ENCODE data around the gene KDELR1.
"Not testable (repeated sequence)": the region's sequence is repeated elsewhere in the genome, so short reads cannot be mapped to it uniquely, and the experiment has no call there.

Gene KDELR1

GRCh38 chr19:48372904-48373303 lies 18.4 kb downstream of the KDELR1 start:
- DNase-seq (ENCODE audit: low read depth), result peak; percentile 55
- TF ChIP-seq CTCF (IDR thresholded peaks at IDR 0.05; ENCODE audit: insufficient read depth, low read depth, low read length, missing control alignments), result no peak
- no peak overlapping the region for H3K4me3 ChIP-seq (ENCODE audit: low read length)

DNA sequence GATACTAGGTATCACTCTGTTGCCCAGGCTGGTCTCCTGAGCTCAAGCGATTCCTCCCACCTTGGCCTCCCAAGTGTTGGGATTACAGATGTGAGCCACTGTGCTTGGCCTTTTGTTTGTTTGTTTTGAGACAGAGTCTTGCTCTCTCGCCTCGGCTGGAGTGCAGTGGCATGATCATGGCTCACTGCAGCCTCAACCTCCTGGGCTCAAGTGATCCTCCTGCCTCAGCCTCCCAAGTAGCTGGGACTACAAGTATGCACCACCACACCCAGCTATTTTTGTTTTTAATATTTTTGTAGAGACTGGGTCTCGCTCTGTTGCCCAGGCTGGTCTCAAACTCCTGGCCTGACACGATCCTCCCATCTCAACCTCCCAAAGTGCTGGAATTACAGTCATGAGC lies 19.6 kb downstream of the KDELR1 start:
- H3K4me3 ChIP-seq (ENCODE audit: low read length); DNase-seq (ENCODE audit: low read depth): not testable (repeated sequence)

- DNase-seq (ENCODE audit: low read depth), result no peak
- TF ChIP-seq CTCF (IDR thresholded peaks at IDR 0.05; ENCODE audit: insufficient read depth, low read depth, low read length, missing control alignments), result no peak
- no peak overlapping the region for H3K4me3 ChIP-seq (ENCODE audit: low read length)
Observed at GRCh38 chr19:48371367-48371766, 20.0 kb downstream of the KDELR1 start.

DNA sequence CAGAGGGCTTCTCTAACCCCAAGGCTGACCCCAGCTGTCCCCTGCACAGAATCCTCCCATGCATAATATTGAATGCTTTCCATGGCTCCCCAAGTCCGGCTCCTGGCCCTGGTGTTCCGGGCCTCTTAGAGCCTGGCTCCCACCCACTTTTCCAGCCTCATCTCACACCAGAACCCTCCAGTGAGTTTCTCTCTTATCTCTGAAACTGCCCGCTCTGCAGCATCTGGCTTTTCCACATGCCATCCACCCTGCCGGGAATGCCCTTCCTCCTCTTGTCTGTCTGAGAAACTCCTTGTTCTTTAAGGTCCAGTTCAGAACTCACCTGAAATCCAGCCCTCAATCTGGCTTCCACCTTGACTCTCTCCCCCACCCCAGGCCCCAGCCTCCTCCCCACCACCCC lies 20.4 kb downstream of the KDELR1 start:
- no peak for TF ChIP-seq CTCF (IDR thresholded peaks at IDR 0.05; ENCODE audit: insufficient read depth, low read depth, low read length, missing control alignments)
- DNase-seq (ENCODE audit: low read depth), result no peak
- H3K4me3 ChIP-seq (ENCODE audit: low read length), result no peak overlapping the region

DNA sequence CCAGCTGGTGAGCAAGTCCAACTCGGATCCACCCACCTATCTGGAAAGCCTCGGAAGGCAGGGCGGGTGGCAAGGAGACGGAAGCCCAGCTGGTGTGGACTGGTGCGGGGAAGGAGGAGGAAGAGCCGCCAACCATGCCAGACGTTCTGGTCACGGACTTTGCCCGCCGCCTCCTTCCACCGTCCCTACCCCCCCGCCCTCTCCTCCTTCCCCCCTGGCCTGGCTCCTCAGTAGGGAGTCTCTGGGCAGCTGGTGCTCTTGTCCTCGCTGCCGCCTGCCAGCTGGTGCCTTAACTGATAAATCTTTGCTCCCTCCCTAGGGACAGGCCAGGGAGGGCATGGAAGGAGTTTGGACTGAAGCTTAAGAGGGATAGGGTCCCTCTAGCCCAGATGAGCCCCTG lies 22.4 kb downstream of the KDELR1 start:
- TF ChIP-seq CTCF (IDR thresholded peaks at IDR 0.05; ENCODE audit: insufficient read depth, low read depth, low read length, missing control alignments), result no peak
- DNase-seq (ENCODE audit: low read depth), result no peak
- no peak overlapping the region for H3K4me3 ChIP-seq (ENCODE audit: low read length)

DNA sequence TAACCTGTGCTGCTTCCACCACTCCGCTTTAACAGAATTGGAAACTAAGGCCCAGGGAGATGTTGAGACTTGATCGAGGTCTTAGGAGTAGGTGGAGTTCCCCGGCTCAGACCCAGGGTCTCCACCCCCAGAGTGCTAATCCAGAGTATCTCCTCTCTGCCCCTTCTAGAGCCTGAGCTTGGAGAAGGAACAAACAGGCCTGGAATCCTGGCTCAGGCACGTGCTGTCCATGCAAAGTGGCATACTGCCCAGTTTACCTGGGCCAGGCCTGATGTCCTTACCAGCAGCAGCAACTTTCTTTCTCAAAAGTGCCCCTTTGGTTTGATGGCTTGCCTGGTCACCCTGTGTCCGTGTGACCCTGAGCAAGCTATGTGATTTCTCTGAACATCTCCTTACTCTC lies 23.5 kb downstream of the KDELR1 start:
- H3K4me3 ChIP-seq (ENCODE audit: low read length), result no peak overlapping the region
- DNase-seq (ENCODE audit: low read depth), result no peak
- no peak for TF ChIP-seq CTCF (IDR thresholded peaks at IDR 0.05; ENCODE audit: insufficient read depth, low read depth, low read length, missing control alignments)

DNA sequence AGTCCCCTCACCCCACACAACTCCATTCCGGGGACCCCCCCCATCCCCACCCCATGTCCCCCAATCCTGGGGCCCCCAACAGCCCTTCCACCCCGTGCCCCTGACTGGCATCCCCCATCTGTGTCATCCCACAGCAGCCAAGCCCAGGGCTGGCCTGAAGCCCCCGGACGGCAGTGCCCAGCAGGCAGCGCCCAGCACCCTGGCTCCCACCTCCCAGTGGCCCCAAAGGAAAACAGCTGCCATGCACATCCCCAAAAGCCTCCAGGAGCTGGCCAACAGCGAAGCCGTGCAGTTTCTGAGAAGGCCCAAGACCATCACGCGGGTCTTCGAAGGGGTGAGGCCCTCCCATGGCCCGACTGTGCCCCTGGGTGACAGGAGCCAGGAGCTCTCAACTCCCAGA lies 25.7 kb downstream of the KDELR1 start:
- no peak overlapping the region for H3K4me3 ChIP-seq (ENCODE audit: low read length)
- no peak for TF ChIP-seq CTCF (IDR thresholded peaks at IDR 0.05; ENCODE audit: insufficient read depth, low read depth, low read length, missing control alignments)
- DNase-seq (ENCODE audit: low read depth), result no peak

Measured in epithelial cell of esophagus (primary cell).